ENCODE results near the gene OPA3.

Gene OPA3

GRCh38 chr19:45560686-45561085 is 23.9 kb downstream of the OPA3 start:
- DNase-seq = no peak

GRCh38 chr19:45560038-45560437 is 24.6 kb downstream of the OPA3 start:
- no peak for DNase-seq

- DNase-seq = no peak
These were observed 26.2 kb downstream of the OPA3 start for GRCh38 chr19:45558399-45558878.

- DNase-seq = no peak
These were observed 27.8 kb downstream of the OPA3 start for GRCh38 chr19:45556835-45557234.

GRCh38 chr19:45554481-45554880 is 30.1 kb downstream of the OPA3 start:
- no peak for DNase-seq

- no peak for DNase-seq
These were observed 31.1 kb downstream of the OPA3 start for GRCh38 chr19:45553464-45553863.

- DNase-seq = no peak
These were observed 36.5 kb downstream of the OPA3 start for GRCh38 chr19:45547965-45548609.

- no peak for DNase-seq
These were observed 37.3 kb downstream of the OPA3 start for GRCh38 chr19:45547211-45547770.

- no peak for DNase-seq
These were observed 42.4 kb downstream of the OPA3 start for GRCh38 chr19:45542234-45542668.

- no peak for DNase-seq
These were observed 45.1 kb downstream of the OPA3 start for GRCh38 chr19:45539459-45539858.

- DNase-seq = no peak
These were observed 53.3 kb downstream of the OPA3 start for GRCh38 chr19:45531349-45531748.

GRCh38 chr19:45529420-45529785 is 55.2 kb downstream of the OPA3 start:
- no peak for DNase-seq

- no peak for DNase-seq
These were observed 55.7 kb downstream of the OPA3 start for GRCh38 chr19:45528744-45529419.

GRCh38 chr19:45528149-45528743 is 56.4 kb downstream of the OPA3 start:
- DNase-seq = no peak

- DNase-seq = no peak
These were observed 56.9 kb downstream of the OPA3 start for GRCh38 chr19:45527731-45528130.

- no peak for DNase-seq
These were observed 57.6 kb downstream of the OPA3 start for GRCh38 chr19:45526971-45527370.

- peak in 1 of 2 experiments; percentile 50 for DNase-seq
These were observed 58.5 kb downstream of the OPA3 start for GRCh38 chr19:45526143-45526542.

- DNase-seq = no peak
These were observed 60.0 kb downstream of the OPA3 start for GRCh38 chr19:45524575-45525129.

GRCh38 chr19:45523642-45524256 is 60.9 kb downstream of the OPA3 start:
- DNase-seq = peak; percentile 47 to 83

- DNase-seq = no peak
These were observed 62.3 kb downstream of the OPA3 start for GRCh38 chr19:45522010-45522941.

- DNase-seq = no peak
These were observed 66.2 kb downstream of the OPA3 start for GRCh38 chr19:45518469-45518826.
